ENCODE data around the gene DSCAML1. TPM values are rescaled to one million over a fixed set of nuclear protein-coding genes. Genes with fewer than 3 reads are reported as not detected.

Gene DSCAML1
- total and polyA plus RNA-seq, 2 donors = 0.32 to 0.47 TPM

DNA sequence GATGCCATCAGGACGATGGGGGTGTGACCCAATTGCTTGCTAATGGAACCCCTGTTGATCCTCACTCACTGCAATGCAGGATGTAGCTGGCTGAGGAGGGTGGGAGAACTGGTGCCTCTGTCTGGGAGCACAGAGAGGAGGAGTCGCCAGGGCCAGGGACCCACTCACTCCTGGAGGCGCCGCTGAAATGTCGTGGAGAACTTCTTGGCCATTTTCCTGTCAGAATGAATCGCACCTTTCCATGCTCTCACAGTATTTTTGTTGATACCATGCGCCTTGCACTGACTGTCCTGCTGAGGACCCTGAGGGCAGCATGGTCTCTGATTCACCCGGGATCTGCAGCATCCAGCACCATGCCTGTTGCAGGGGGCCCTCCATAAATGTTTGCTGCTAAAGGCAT lies 211.4 kb downstream of the DSCAML1 start:
- no peaks in the 10 kb centered on the region for H3K4me1 ChIP-seq (ENCODE audit: control insufficient read depth in 2 of 2, insufficient read depth in 2 of 2, low read length in 2 of 2)
- H3K4me3 ChIP-seq (ENCODE audit: low read length in 2 of 2) = no peak overlapping the region
- no peaks in the 10 kb centered on the region for H3K36me3 ChIP-seq (ENCODE audit: control insufficient read depth in 2 of 2, insufficient read depth in 2 of 2, low read length in 1 of 2)
- 89% methylated on average over 8 of the region's 8 CpGs for WGBS
- no peaks in the 10 kb centered on the region for H3K9me3 ChIP-seq (ENCODE audit: control insufficient read depth in 2 of 2, insufficient read depth in 1 of 2, low read length in 1 of 2)
- H3K27ac ChIP-seq (ENCODE audit: low read depth in 1 of 2, low read length in 1 of 2) = no peak overlapping the region
- peaks cover 0 to 10% of the 10 kb centered on the region in 2 donors for H3K27me3 ChIP-seq (ENCODE audit: control insufficient read depth in 2 of 2, insufficient read depth in 1 of 2, low read length in 1 of 2)
- DNase-seq (ENCODE audit: low read depth in 6 of 9, low spot score in 9 of 9) = no peak

- Histone ChIP-seq H3K4me3 (ENCODE audit: low read length in 2 of 2) (no peak overlapping the region), H3K36me3 (ENCODE audit: control insufficient read depth in 2 of 2, insufficient read depth in 2 of 2, low read length in 1 of 2) (no peaks in the 10 kb centered on the region), H3K4me1 (ENCODE audit: control insufficient read depth in 2 of 2, insufficient read depth in 2 of 2, low read length in 2 of 2) (no peaks in the 10 kb centered on the region), H3K9me3 (ENCODE audit: control insufficient read depth in 2 of 2, insufficient read depth in 1 of 2, low read length in 1 of 2) (no peaks in the 10 kb centered on the region), H3K27ac (ENCODE audit: low read depth in 1 of 2, low read length in 1 of 2) (no peak overlapping the region), H3K27me3 (ENCODE audit: control insufficient read depth in 2 of 2, insufficient read depth in 1 of 2, low read length in 1 of 2) (peaks cover 0 to 10% of the 10 kb centered on the region in 2 donors)
- no peak for DNase-seq (ENCODE audit: low read depth in 6 of 9, low spot score in 9 of 9)
- 91% methylated on average over 9 of the region's 9 CpGs for WGBS
Observed at GRCh38 chr11:117584056-117584830, 212.8 kb downstream of the DSCAML1 start.

GRCh38 chr11:117583063-117583801 lies 213.8 kb downstream of the DSCAML1 start:
- Histone ChIP-seq H3K27ac (ENCODE audit: low read depth in 1 of 2, low read length in 1 of 2) (no peak overlapping the region), H3K27me3 (ENCODE audit: control insufficient read depth in 2 of 2, insufficient read depth in 1 of 2, low read length in 1 of 2) (peaks cover 0 to 7% of the 10 kb centered on the region in 2 donors), H3K9me3 (ENCODE audit: control insufficient read depth in 2 of 2, insufficient read depth in 1 of 2, low read length in 1 of 2) (no peaks in the 10 kb centered on the region), H3K36me3 (ENCODE audit: control insufficient read depth in 2 of 2, insufficient read depth in 2 of 2, low read length in 1 of 2) (no peaks in the 10 kb centered on the region), H3K4me1 (ENCODE audit: control insufficient read depth in 2 of 2, insufficient read depth in 2 of 2, low read length in 2 of 2) (no peaks in the 10 kb centered on the region), H3K4me3 (ENCODE audit: low read length in 2 of 2) (no peak overlapping the region)
- whole genome bisulfite sequencing = 84% methylated on average over 15 of the region's 15 CpGs
- DNase-seq (ENCODE audit: low read depth in 6 of 9, low spot score in 9 of 9) = no peak

- Histone ChIP-seq H3K4me3 (ENCODE audit: low read length in 2 of 2) (no peak overlapping the region), H3K4me1 (ENCODE audit: control insufficient read depth in 2 of 2, insufficient read depth in 2 of 2, low read length in 2 of 2) (no peaks in the 10 kb centered on the region), H3K36me3 (ENCODE audit: control insufficient read depth in 2 of 2, insufficient read depth in 2 of 2, low read length in 1 of 2) (no peaks in the 10 kb centered on the region), H3K9me3 (ENCODE audit: control insufficient read depth in 2 of 2, insufficient read depth in 1 of 2, low read length in 1 of 2) (no peaks in the 10 kb centered on the region), H3K27me3 (ENCODE audit: control insufficient read depth in 2 of 2, insufficient read depth in 1 of 2, low read length in 1 of 2) (peaks cover 0 to 5% of the 10 kb centered on the region in 2 donors), H3K27ac (ENCODE audit: low read depth in 1 of 2, low read length in 1 of 2) (no peak overlapping the region)
- WGBS = 93% methylated on average over 6 of the region's 6 CpGs
- DNase-seq (ENCODE audit: low read depth in 6 of 9, low spot score in 9 of 9) = no peak
Observed at GRCh38 chr11:117582433-117582832, 214.6 kb downstream of the DSCAML1 start.

DNA sequence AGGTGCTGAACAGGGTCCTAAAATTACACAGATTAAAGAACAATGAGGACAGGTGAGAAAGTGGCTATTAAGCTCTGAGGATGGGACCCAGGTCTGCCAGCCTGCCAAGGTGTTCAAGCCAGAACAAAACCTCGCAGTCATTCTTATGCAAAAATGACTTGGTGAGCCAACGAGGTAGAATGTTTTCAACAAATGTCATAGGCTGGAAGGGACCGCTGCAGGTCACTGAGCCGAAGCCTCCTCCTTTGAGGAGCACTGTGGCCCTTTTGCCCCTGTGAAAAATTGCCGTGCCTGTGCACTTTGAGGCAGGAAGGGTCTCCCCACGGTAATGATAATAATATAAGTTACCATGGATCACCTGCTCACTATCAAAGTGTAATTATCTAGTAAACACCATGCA lies 216.2 kb downstream of the DSCAML1 start:
- no peak for DNase-seq (ENCODE audit: low read depth in 6 of 9, low spot score in 9 of 9)
- Histone ChIP-seq H3K4me3 (ENCODE audit: low read length in 2 of 2) (no peak overlapping the region), H3K27me3 (ENCODE audit: control insufficient read depth in 2 of 2, insufficient read depth in 1 of 2, low read length in 1 of 2) (peaks cover 0 to 5% of the 10 kb centered on the region in 2 donors), H3K27ac (ENCODE audit: low read depth in 1 of 2, low read length in 1 of 2) (no peak overlapping the region), H3K9me3 (ENCODE audit: control insufficient read depth in 2 of 2, insufficient read depth in 1 of 2, low read length in 1 of 2) (no peaks in the 10 kb centered on the region), H3K4me1 (ENCODE audit: control insufficient read depth in 2 of 2, insufficient read depth in 2 of 2, low read length in 2 of 2) (no peaks in the 10 kb centered on the region), H3K36me3 (ENCODE audit: control insufficient read depth in 2 of 2, insufficient read depth in 2 of 2, low read length in 1 of 2) (no peaks in the 10 kb centered on the region)
- WGBS = 84% methylated on average over 6 of the region's 6 CpGs

- Histone ChIP-seq H3K27me3 (ENCODE audit: control insufficient read depth in 2 of 2, insufficient read depth in 1 of 2, low read length in 1 of 2) (peaks cover 0 to 5% of the 10 kb centered on the region in 2 donors), H3K4me1 (ENCODE audit: control insufficient read depth in 2 of 2, insufficient read depth in 2 of 2, low read length in 2 of 2) (no peaks in the 10 kb centered on the region), H3K36me3 (ENCODE audit: control insufficient read depth in 2 of 2, insufficient read depth in 2 of 2, low read length in 1 of 2) (no peaks in the 10 kb centered on the region), H3K4me3 (ENCODE audit: low read length in 2 of 2) (no peak overlapping the region), H3K9me3 (ENCODE audit: control insufficient read depth in 2 of 2, insufficient read depth in 1 of 2, low read length in 1 of 2) (no peaks in the 10 kb centered on the region), H3K27ac (ENCODE audit: low read depth in 1 of 2, low read length in 1 of 2) (no peak overlapping the region)
- DNase-seq (ENCODE audit: low read depth in 6 of 9, low spot score in 9 of 9) = no peak
- WGBS = 62% methylated on average over 2 of the region's 2 CpGs
Observed at GRCh38 chr11:117579161-117579560, 217.9 kb downstream of the DSCAML1 start.

DNA sequence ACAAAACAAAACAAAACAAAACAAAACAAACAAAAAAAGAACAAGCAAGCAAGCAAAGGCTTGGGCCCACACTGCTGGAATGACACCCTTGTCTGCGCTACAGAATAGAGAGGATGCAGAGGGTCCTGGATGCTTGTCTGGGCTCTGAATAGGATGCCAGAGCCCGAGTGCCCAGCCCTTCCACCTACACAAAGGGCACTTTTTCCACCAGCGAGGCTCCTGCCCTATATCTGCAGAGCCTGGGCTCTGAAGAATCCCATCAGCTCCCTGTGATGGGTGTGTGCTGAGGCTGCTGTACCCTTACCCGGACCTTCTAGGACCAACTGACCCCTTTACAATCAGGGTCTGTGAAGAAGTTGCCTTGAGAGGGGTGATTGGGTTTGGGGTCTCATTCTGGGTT lies 221.2 kb downstream of the DSCAML1 start:
- no peak overlapping the region for H3K4me3 ChIP-seq (ENCODE audit: low read length in 2 of 2)
- DNase-seq (ENCODE audit: low read depth in 6 of 9, low spot score in 9 of 9) = no peak
- no peak overlapping the region for H3K27ac ChIP-seq (ENCODE audit: low read depth in 1 of 2, low read length in 1 of 2)
- no peaks in the 10 kb centered on the region for H3K9me3 ChIP-seq (ENCODE audit: control insufficient read depth in 2 of 2, insufficient read depth in 1 of 2, low read length in 1 of 2)
- H3K4me1 ChIP-seq (ENCODE audit: control insufficient read depth in 2 of 2, insufficient read depth in 2 of 2, low read length in 2 of 2) = no peaks in the 10 kb centered on the region
- no peaks in the 10 kb centered on the region for H3K36me3 ChIP-seq (ENCODE audit: control insufficient read depth in 2 of 2, insufficient read depth in 2 of 2, low read length in 1 of 2)
- no peaks in the 10 kb centered on the region for H3K27me3 ChIP-seq (ENCODE audit: control insufficient read depth in 2 of 2, insufficient read depth in 1 of 2, low read length in 1 of 2)
- WGBS = 97% methylated on average over 4 of the region's 4 CpGs

DNA sequence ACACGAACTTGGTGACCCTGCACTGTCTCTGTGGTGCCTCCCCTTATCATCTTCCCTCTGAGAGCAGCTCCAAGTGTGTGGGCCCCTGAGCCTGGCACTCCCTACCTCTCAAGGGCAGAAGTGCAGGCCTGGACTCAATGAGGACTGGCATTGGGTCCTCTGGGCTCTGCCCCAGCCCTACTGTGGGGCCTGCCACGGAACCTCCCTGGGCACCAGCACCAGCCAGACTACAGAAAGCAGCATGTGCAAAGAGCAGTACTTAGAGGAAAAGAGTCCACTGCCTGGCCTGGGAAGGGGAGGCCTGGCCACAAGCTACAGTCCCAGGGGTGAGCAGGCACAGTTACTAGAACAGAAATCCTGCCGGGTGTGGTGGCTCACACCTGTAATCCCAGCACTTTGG lies 222.5 kb downstream of the DSCAML1 start:
- WGBS = 94% methylated on average over 3 of the region's 3 CpGs

GRCh38 chr11:117573326-117573725 lies 223.7 kb downstream of the DSCAML1 start:
- DNase-seq (ENCODE audit: low read depth in 6 of 9, low spot score in 9 of 9) = no peak
- H3K4me1 ChIP-seq (ENCODE audit: control insufficient read depth in 2 of 2, insufficient read depth in 2 of 2, low read length in 2 of 2) = no peaks in the 10 kb centered on the region
- no peaks in the 10 kb centered on the region for H3K27me3 ChIP-seq (ENCODE audit: control insufficient read depth in 2 of 2, insufficient read depth in 1 of 2, low read length in 1 of 2)
- H3K4me3 ChIP-seq (ENCODE audit: low read length in 2 of 2) = no peak overlapping the region
- 91% methylated on average over 8 of the region's 8 CpGs for WGBS
- H3K27ac ChIP-seq (ENCODE audit: low read depth in 1 of 2, low read length in 1 of 2) = no peak overlapping the region
- H3K9me3 ChIP-seq (ENCODE audit: control insufficient read depth in 2 of 2, insufficient read depth in 1 of 2, low read length in 1 of 2) = no peaks in the 10 kb centered on the region
- H3K36me3 ChIP-seq (ENCODE audit: control insufficient read depth in 2 of 2, insufficient read depth in 2 of 2, low read length in 1 of 2) = no peaks in the 10 kb centered on the region

More for the DNA sequence above, 222.5 kb downstream of the DSCAML1 start:
- Histone ChIP-seq H3K4me1 (ENCODE audit: control insufficient read depth in 2 of 2, insufficient read depth in 2 of 2, low read length in 2 of 2) (no peaks in the 10 kb centered on the region), H3K4me3 (ENCODE audit: low read length in 2 of 2) (no peak overlapping the region), H3K9me3 (ENCODE audit: control insufficient read depth in 2 of 2, insufficient read depth in 1 of 2, low read length in 1 of 2) (no peaks in the 10 kb centered on the region), H3K27me3 (ENCODE audit: control insufficient read depth in 2 of 2, insufficient read depth in 1 of 2, low read length in 1 of 2) (no peaks in the 10 kb centered on the region), H3K36me3 (ENCODE audit: control insufficient read depth in 2 of 2, insufficient read depth in 2 of 2, low read length in 1 of 2) (no peaks in the 10 kb centered on the region), H3K27ac (ENCODE audit: low read depth in 1 of 2, low read length in 1 of 2) (no peak overlapping the region)
- DNase-seq (ENCODE audit: low read depth in 6 of 9, low spot score in 9 of 9) = no peak

Data from thymus (tissue), 11 donors.